ENCODE results near the gene PTPRF.

Gene PTPRF

DNA sequence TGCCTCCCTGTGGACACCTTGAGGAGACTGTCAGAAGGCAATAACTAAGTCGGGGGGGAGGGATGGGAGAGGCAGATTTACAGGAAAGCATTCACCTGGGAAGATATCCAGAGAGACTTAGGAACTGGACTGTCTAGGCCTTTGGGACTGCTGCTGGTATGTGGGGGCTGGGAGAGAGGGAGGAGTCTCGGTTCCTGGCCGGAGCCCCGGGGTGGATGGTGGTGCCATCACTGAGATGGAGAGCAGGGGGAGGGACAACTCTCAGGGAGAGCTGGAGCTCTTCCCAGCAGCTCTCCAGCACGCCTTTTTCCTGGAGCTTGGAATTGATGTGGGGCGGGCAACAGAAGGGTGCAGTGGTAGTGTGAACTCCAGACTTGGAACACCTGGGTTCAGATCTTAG is 22.1 kb downstream of the PTPRF start:
- no peak for DNase-seq (ENCODE audit: low read depth)

DNA sequence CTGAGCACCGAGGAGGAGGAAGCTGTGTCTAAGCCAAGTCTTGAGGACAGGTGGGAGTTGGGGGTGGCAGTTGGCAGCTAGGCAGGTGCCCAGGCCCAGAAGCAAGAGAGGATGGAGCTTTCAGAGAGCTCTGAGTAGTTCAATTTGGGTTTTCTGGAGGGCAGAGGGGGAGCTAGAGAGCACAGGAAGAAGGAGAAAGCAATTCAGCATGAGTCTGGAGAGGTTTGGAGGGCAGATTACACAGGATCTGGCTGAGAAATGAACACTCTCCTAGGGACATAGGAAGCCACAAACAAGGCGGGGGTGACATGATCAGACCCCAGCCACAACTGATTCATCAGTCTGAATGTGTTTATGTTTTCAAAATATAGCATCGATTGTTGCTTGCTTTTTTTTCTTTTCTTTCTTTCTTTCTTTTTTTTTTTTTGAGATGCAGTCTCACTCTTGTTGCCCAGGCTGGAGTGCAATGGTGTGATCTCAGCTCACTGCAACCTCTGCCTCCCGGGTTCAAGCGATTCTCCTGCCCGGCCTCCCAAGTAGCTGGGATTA is 23.8 kb downstream of the PTPRF start:
- DNase-seq (ENCODE audit: low read depth), result peak; percentile 68

DNA sequence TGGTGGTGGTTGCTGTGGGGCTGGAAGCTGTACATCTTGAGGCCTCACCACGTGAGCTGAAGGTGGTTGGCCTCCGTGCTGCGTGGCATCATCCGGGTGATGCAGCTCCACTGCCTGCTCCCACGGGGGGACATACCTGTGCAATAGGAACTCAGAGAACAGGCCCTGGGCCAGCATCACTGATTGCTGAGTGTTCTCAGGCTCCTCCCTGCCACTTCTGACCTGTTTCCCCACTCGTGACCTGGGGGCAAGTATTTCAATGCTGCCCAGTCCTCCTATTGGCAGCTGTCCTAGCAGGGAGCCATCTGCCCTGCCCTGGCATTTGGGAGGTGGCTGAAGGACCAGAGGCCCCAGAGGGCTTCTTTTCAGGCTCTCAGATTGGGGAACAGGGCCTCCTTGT is 26.1 kb downstream of the PTPRF start:
- DNase-seq (ENCODE audit: low read depth), result no peak

DNA sequence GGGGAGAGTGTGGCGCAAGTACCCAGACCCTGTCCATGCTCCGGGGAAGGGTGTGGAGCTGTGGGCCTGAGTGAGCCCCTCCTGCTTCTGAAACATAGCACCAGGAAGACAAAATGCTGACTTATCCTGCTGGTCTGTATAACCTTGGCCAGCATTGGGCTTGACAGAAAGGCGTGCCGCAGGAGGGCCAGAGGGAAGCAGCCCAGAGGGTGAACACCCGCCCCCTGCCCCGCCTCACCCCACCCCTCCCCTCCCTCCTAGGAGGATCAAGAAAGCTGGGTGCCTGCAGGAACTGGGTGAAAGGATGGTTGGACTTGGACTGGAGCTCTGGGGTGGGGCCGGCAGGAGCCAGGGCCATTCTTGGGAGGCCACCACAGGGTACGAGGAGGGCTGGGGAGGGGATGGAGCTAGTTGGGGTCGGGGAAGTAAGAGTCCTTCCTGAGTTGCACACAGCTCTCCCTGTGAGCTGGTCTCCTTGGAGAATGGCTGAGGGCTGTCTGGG is 27.1 kb downstream of the PTPRF start:
- DNase-seq (ENCODE audit: low read depth), result peak; percentile 8

DNA sequence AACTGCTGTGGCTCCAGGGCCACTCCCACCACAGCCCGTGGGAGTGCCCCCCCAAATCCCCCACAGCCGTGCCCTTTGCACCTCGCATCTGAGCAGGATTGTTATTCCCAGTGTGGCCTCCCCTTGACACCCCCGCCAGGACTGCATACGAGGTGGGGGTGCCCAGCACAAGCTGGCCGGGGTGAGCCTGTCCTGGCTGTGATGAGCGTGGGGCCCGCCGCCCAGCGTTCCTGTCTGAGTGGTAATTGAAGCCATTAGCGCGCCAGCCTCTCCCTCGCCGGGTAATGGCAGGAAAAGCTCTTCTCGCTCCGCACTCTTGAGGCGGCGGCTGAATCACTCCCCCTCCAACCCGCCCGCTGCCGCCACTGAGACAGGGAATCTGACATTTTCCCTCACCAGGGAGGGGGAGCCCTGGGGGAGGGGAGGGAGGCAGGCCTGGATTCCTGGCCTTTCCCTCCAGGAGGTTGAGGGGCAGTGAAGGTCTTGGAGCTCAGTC is 27.7 kb downstream of the PTPRF start:
- no peak for DNase-seq (ENCODE audit: low read depth)

DNA sequence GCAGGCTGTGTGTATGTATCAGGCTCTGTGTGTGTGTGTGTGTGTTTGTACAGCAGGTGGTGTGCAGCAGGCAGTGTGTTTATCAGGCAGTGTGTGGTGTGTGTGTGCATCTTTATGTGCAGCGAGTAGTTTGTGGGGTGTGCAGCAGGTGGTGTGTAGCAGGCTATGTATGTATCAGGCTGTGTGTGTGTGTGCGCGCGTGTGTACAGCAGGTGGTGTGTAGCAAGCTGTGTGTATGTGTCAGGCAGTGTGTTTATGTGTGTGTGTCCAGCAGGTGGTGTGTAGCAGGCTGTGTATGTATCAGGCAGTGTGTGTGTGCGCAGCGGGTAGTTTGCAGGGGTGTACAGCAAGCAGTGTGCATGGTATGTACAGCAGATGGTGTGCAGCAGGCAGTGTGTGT is 29.0 kb downstream of the PTPRF start:
- no peak for DNase-seq (ENCODE audit: low read depth)

DNA sequence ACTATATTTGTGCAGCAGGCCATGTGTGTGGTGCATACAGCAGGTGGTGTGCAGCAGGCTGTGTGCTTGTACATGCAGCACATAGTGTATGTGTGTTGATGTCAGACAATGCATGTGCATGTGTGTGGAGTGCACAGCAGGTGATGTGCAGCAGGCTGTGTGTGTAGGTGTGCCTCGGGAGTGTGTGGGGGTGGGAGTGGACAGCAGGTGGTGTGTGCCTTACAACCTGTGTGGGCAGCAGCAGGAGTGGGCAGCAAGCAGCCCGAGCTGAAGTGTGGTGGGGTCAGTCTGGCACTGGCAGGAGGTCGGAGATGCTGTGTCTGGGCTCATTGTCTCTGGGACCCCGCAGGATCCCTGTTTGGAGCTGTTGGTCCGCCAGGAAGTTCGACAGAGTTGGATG is 29.6 kb downstream of the PTPRF start:
- DNase-seq (ENCODE audit: low read depth), result no peak

DNA sequence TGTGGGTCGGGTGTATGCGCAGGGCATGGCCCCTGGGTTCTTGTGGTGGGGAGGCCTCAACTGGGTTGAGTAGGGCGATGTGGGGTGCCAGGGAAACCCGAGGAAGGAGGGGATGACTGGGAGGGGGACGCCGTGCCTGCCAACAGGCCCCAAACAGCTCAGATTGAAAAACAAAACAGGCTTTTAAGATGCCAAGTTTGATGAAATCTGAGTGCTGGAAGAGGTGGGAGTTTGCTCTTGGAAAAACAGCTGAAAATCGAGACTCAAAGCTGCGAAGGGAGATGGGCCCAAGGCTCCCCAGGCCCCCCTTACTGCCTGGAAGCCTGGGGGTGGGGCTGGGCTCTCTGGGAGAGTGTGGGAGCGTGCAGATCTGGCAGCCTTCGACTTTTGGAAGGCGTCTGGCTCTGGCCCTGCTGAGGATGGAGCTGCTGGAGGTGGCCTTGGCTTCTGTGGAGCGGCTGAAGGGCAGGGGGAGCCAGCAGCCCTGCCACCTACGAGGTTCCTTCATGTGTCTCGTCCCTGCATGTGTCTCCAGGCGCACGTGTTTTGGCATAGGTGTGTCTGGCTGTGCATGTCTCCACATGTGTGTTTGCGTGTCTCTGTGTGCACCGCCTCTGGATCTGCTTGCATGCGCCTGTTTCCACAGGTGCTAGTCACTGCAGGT is 33.3 kb downstream of the PTPRF start:
- no peak for DNase-seq (ENCODE audit: low read depth)

DNA sequence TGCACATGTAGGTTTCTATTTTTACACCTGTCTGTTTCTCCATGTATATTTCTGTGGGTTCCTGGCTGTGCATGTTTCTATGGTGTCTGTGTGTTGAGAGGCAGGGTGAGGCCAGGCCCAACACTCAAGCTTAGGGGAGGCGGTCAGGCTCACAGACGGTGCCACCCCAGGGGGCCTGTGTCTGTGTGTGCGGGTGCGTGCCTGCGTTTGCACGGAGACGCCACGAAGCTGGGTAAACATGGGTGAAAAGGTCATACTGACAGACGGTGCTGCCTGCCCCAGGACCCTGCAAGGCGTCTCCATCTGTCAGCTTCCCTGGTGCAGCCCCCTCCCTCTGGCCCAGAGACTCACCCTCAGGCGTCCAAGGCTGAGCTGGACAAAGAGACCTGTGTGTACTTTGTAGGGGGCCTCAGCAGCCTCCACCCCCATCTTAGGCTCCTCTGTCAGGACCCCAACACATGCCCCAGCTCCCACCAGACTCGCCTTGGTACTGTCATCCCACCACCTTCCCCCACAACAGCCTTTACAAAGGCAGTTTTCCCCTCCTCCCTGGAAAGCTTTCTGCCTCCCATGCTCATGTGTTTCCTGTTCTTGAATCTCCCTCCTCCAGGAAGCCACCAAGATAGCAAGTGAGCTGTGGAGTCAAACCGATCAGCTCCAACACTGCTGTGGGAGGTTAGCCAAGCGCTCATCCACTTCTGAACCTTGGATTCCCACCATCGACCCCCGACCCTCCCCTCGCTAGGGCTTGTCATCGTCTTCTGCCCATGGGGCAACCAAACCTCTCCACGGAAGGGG is 34.1 kb downstream of the PTPRF start:
- DNase-seq (ENCODE audit: low read depth), result no peak

DNA sequence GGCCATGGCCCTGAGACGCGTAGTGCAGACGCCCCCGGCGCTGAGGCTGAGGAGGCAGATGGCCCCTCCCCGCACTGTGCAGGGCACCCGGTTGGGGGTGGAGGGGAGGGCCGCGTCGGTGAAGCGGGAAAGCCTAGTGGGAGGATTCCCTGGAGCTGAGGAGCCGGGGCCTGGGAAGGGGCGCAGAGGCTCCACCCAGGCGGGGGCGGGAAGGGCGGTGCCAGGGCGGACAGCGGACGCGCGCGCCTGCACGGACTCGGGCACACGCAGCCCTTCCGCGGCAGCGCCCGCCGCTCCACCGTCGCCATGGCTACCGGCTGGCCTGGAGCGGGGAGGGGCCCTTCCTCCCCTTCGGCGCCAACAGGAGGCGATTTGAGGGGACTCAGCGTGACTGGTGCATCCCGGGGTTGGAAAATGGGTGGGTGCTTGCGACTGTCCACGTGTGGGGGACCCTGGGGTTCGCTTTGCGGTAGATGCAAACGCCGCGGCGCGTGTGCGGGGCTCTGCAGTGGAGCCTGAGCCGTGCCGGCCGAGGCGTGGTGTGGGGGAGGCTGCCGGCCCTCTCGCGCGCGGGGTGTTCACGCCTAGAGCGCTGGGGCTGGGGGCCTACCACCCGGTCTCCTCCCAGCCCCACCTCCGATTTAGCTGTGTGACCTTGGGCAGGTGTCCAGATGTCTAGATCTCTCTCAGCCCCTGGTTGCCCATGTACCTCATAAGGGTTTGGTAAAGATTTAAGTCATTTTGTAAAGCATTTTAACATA is 35.1 kb downstream of the PTPRF start:
- no peak for DNase-seq (ENCODE audit: low read depth)

DNA sequence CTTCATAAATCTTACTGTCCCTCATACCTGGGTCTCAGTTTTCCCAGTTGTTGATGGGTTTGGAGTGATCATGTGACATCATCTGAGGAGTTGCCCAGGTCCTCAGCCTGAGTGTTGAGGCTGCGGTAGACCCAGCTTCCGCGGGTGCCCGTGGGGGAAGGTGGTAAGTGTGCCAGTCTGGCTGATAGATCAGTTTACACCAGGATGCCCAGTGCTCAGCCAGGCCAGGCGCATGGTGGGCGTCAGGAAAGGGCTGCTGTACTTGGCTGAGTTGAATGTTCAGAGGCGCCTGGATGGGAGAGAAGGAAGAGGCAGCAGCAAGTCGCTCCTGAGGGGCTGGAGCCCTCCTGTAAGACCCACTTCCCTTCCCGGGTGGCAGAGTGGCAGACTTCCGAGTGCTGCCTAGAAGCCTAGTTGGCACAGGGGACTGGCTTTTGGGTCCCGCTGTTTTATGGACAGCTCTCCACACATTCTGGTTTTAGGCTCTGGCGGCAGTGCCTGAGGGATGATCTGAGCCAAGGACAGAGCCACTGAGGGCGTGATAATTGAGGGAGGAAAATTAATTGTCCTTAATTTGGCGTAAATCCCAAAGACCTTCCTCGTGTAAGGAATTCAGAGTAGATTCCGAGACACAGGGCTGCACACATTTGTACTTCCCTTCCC is 35.8 kb downstream of the PTPRF start:
- no peak for DNase-seq (ENCODE audit: low read depth)

DNA sequence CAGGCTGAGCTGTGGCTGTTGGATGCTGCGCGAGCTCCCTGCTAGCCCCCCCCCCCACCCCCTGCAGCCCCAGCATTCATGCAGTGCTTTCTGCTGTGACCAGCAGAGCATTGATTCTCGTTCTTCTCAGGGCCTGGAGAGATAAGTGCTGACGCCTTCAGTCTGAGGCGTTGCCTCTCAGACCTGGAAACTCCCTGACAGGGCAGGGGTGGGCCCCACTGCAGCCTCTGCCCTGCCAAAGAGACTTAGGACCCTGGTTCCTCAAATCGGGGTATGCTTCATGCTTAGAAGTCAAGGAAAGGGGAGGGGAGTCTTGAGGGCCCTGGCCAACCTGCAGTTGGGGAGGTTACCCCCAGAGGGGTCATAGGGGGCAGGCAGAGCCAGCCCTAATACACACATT is 38.5 kb downstream of the PTPRF start:
- DNase-seq (ENCODE audit: low read depth), result no peak

DNA sequence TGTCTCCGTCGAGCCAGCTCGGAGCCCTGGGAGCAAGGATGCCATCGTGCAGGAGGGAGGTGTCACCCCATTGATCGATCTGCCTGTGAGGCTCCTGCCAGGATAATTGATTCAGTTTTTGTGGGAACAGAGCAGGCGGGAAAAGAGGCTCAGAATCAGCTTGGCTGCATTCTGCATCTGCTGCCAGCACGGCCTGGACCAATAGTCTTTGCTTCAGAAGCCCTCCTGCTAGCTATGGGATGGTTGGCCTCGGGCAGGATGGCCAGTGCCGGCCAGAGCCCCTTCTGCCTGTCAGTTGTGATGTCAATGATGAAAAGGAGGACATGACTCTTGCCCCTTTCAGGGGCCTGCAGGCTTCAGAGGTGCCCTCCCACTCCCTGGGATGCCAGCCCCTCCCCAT is 39.6 kb downstream of the PTPRF start:
- no peak for DNase-seq (ENCODE audit: low read depth)

DNA sequence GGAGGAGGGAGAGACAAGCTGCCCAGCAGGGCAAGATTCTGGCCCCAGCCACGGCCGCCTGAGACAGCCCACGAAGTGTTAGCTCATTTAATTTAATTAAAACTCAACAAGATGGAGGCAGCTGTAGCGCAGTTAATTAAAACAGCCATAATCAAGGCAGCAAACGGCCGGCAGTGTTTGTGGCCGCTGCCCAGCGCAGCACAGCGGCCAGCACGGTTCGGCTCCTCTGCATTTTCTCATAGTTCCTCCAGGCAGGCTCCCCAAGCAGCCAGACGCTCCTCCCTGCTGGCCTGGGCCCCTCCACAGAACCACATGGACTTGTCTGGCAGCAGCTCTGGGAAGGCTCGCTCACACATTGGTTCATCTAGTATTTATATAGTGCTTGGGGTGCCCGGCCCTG is 40.0 kb downstream of the PTPRF start:
- DNase-seq (ENCODE audit: low read depth), result no peak

DNA sequence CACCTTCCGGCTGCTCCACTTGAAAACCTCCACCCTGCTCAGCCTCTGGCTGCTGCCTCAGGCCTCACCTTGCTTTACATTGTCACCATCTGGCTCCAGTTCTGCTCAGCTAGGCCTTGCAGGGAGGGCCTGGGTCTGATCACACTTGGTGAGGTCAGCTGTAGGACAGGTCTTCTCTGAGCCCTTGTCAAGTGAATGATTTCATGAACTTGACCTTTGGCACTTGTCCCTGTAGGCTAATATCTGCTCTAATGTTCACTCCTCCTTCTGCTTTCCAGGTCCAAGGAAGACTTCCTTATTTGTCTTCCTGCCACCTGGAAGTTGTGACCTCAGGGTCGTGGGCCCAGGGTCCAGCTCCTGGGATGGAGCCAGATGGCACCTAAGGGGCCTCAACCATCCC is 41.4 kb downstream of the PTPRF start:
- DNase-seq (ENCODE audit: low read depth), result no peak

DNA sequence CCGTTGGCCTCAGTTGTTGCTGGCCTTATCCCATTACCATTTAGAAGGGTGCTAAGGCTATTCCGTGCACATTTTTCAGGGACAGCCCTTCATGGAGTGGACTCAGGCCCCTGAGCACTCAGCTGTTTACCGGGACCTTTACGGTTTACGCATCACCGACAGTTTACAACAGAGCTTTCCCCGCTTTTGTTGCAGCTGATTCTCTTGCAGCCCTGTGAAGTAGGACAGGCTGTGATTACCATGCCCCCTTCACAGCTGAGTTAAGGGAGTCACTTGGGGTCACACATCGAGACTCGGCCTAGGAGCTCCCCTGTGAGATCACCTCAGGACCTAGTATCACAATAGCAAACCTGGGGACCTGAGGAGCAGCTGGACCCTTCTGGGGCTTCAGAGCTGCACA is 41.9 kb downstream of the PTPRF start:
- DNase-seq (ENCODE audit: low read depth), result no peak

DNA sequence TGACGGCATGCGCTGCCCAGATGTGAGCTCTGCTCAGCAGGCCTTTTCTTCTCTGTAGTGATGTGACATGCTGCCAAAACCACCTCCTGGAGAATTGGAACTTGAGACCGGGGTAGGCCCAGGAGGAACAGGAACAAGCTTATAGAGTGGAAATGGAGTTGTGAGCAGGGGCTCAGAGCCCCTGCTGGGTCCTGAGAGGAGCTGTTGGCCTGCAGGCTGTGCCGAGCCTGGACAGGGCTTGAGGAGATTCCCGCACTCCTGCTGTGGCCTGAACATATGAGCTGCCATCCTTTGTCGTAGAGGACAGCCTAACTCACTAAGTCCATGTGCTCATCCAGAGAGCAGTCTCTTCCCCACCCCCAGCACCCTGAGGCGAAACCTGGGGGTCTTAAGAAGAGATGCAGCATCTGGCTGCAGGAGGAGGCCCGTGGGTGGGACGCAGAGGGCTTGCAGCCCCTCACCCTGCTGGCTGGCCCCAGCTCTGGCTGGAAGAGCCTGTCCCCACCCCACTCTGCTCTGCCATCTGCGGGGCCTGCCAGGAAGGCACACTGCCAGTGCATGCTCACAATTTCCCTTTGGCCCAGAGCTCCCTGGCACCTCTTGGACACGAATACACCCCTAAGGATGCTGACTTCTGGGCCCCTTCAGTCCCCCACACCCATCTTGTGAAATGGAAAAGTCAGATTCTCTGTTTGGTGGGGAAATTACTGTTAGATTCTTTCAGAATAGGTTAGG is 42.5 kb downstream of the PTPRF start:
- DNase-seq (ENCODE audit: low read depth), result no peak

DNA sequence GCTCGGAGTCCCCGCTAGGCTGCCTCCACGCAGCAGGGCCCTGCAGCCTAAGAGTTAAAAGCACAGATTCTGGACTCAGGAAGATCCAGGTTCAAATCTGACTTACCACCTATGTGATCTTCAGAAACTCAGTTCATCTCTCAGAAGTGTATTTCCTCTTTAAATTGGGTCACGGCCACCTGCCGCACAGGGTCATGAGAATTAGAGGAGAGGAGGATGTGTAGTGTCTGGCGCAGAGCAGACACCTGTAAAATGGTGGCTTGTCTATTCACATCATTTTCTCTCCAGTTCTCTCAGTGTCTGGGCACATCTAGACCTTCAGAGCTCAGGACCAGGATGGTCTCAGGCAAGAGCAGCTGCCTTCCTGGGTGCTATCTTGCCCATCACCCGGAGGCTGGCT is 45.8 kb downstream of the PTPRF start:
- no peak for DNase-seq (ENCODE audit: low read depth)

DNA sequence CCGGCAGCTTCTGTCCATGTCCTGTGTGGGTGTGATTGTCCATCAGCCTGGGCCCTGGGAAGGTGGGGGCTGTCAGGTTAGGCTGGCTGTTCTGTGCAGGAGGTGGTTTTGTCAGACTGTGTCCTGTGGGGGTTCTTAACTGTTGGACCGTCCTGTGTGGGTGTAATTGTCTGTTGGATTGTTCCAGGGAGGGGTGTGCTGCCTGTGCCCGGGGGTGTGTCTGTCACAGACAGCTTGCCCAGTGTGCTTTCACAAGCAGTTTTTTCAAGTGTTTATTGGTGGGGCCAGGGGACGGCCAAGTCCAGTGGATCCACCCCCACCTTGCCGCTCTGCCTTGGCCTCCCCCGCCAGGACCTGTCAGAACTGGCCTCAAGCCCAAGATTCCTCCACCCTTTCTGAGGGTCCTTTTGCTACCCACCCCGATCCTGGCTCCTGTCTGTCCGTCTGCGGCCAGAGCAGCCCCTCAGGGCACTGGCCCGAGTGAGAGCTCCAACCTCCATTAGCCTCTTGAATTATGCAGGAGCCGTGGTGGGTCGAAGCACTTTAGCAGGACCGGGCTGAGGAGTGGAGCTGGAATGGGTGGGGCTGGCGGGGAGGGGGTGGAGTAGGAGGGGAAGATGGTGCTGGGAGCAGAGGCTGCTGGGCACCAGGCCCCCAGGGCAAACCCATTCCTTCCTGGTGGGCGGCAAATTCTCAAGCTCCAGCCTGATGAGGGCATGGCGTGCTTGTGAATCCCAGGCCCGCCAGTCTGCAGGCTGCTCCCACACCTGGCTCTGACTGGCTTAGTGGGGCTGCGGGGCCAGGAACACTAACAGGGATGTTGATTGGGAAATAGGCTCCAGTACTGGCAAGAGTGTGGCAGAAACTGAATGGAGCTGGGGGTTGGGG is 47.2 kb downstream of the PTPRF start:
- no peak for DNase-seq (ENCODE audit: low read depth)

DNA sequence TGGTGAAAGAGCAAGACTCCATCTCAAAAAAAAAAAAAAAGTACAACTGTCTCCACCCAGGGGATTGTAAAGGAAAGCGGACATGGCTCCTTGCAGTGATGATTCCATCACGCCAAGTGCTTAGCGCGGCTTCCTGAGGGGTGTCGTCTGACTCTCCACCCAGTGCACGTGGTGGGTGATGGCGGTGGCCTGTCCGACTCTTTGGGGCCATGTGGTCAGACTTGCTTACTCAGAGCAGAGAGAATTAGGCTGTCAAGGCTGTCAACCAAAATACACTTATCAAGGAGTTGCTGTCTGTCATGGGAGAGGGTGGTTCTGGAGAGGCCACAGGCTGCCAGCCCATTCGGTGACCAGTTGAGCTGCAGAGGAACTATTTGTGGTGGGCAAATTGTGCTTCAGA is 49.4 kb downstream of the PTPRF start:
- DNase-seq (ENCODE audit: low read depth), result no peak
